ENCODE data around the gene TCF4. TPM values are rescaled to one million over a fixed set of nuclear protein-coding genes. Genes with fewer than 3 reads are reported as not detected.

TCF4 gene
- total RNA-seq, 1 donor from 2014 or later = 62.8 TPM

GRCh38 chr18:55275039-55275901, 312.7 kb downstream of the TCF4 start:
- DNase-seq = peak; percentile 27
- intact Hi-C loops (cut with micrococcal nuclease) = no loop called here
- peak; percentile 59 for ATAC-seq

GRCh38 chr18:55272510-55273243, 315.3 kb downstream of the TCF4 start:
- ATAC-seq (peak; percentile 74), DNase-seq (no peak)
- intact Hi-C loops (cut with micrococcal nuclease) = no loop called here

- intact Hi-C loops (cut with micrococcal nuclease) = loop anchor here (10.0 kb wide), 1 partner anchor 55 kb away; no protein-coding TSS in a partner anchor
- DNase-seq = no peak
- ATAC-seq = no peak
Measured at GRCh38 chr18:55269622-55270021, 318.4 kb downstream of the TCF4 start.

- ATAC-seq (no peak), DNase-seq (no peak)
- intact Hi-C loops (cut with micrococcal nuclease) = loop anchor here (10.0 kb wide), 1 partner anchor 56 kb away; no protein-coding TSS in a partner anchor
Measured at GRCh38 chr18:55268628-55269275, 319.2 kb downstream of the TCF4 start.

- ATAC-seq (no peak), DNase-seq (no peak)
- intact Hi-C loops (cut with micrococcal nuclease) = loop anchor here (10.0 kb wide), 1 partner anchor 57 kb away; no protein-coding TSS in a partner anchor
Measured at GRCh38 chr18:55268151-55268601, 319.8 kb downstream of the TCF4 start.

- ATAC-seq = no peak
- intact Hi-C loops (cut with micrococcal nuclease) = loop anchor here (10.0 kb wide), 1 partner anchor 58 kb away; no protein-coding TSS in a partner anchor
Measured at GRCh38 chr18:55266981-55267380, 321.0 kb downstream of the TCF4 start.

GRCh38 chr18:55265984-55266383, 322.0 kb downstream of the TCF4 start:
- DNase-seq (no peak), ATAC-seq (peak; percentile 24)
- intact Hi-C loops (cut with micrococcal nuclease) = loop anchor here (10.0 kb wide), 1 partner anchor 59 kb away; no protein-coding TSS in a partner anchor

More at GRCh38 chr18:55266981-55267380, 321.0 kb downstream of the TCF4 start:
- DNase-seq = no peak

- ATAC-seq (no peak), DNase-seq (no peak)
- intact Hi-C loops (cut with micrococcal nuclease) = loop anchor here (10.0 kb wide), 1 partner anchor 60 kb away; no protein-coding TSS in a partner anchor
Measured at GRCh38 chr18:55265130-55265675, 322.8 kb downstream of the TCF4 start.

- peak; percentile 50 for ATAC-seq
- DNase-seq = no peak
- intact Hi-C loops (cut with micrococcal nuclease) = loop anchor here (10.0 kb wide), 1 partner anchor 61 kb away; no protein-coding TSS in a partner anchor
Measured at GRCh38 chr18:55264108-55264507, 323.9 kb downstream of the TCF4 start.

GRCh38 chr18:55262021-55262560, 325.9 kb downstream of the TCF4 start:
- intact Hi-C loops (cut with micrococcal nuclease) = loop anchor here (10.0 kb wide), 1 partner anchor 63 kb away; no protein-coding TSS in a partner anchor
- no peak for DNase-seq
- ATAC-seq = no peak

GRCh38 chr18:55261253-55261652, 326.7 kb downstream of the TCF4 start:
- ATAC-seq = no peak
- intact Hi-C loops (cut with micrococcal nuclease) = loop anchor here (10.0 kb wide), 1 partner anchor 64 kb away; no protein-coding TSS in a partner anchor

GRCh38 chr18:55258088-55258487, 329.9 kb downstream of the TCF4 start:
- DNase-seq = no peak
- intact Hi-C loops (cut with micrococcal nuclease) = no loop called here
- ATAC-seq = no peak

More at GRCh38 chr18:55261253-55261652, 326.7 kb downstream of the TCF4 start:
- DNase-seq = no peak

- ATAC-seq = no peak
- intact Hi-C loops (cut with micrococcal nuclease) = no loop called here
- DNase-seq = no peak
Measured at GRCh38 chr18:55256929-55257289, 331.1 kb downstream of the TCF4 start.

GRCh38 chr18:55256226-55256928, 331.6 kb downstream of the TCF4 start:
- no peak for ATAC-seq
- intact Hi-C loops (cut with micrococcal nuclease) = no loop called here
- no peak for DNase-seq

- ATAC-seq = no peak
Measured at GRCh38 chr18:55253814-55254213, 334.2 kb downstream of the TCF4 start.

GRCh38 chr18:55252901-55253300, 335.1 kb downstream of the TCF4 start:
- intact Hi-C loops (cut with micrococcal nuclease) = no loop called here
- ATAC-seq = no peak

More at GRCh38 chr18:55253814-55254213, 334.2 kb downstream of the TCF4 start:
- intact Hi-C loops (cut with micrococcal nuclease) = no loop called here
- DNase-seq = no peak

GRCh38 chr18:55252053-55252675, 335.8 kb downstream of the TCF4 start:
- DNase-seq = no peak
- peak; percentile 51 for ATAC-seq
- intact Hi-C loops (cut with micrococcal nuclease) = no loop called here

More at GRCh38 chr18:55252901-55253300, 335.1 kb downstream of the TCF4 start:
- no peak for DNase-seq
